SK-N-MC (cell line): ENCODE measurements around the gene UTP25.

Source experiments
- EZH2 ChIP-seq: fragments of 200-600 bp; sonication (generic); IDR thresholded peaks from one replicate; pipeline ENCODE4 v1.6.1; 2017; ENCODE audit warnings: antibody characterized with exemption
- POLR2AphosphoS5 ChIP-seq: IDR thresholded peaks from 2 replicates; pipeline ENCODE4 v1.6.1; 2012; ENCODE audit warnings: mild to moderate bottlenecking, low read depth, low read length, borderline replicate concordance

- TF ChIP-seq POLR2AphosphoS5 (no peak), EZH2 (no peak)
Observed at GRCh38 chr1:209871006-209871405, 43.2 kb downstream of the UTP25 start.
